Measurements from ENCODE around the gene MIEF2. TPM values are rescaled to one million over a fixed set of nuclear protein-coding genes. Genes with fewer than 3 reads are reported as not detected.

MIEF2 gene
- total and polyA plus RNA-seq, 2 donors from 2014 or later: 19.3 to 25.3 TPM

GRCh38 chr17:18248300-18248731 lies 12.1 kb upstream of the MIEF2 start:
- Histone ChIP-seq H3K36me3 (ENCODE audit: control insufficient read depth in 2 of 3, insufficient read depth in 3 of 3, low read length in 3 of 3) (peaks cover 0 to 78% (median 24%) of the 10 kb centered on the region in 3 donors), H3K4me3 (ENCODE audit: low read length in 3 of 3) (no peak overlapping the region), H3K4me1 (ENCODE audit: control insufficient read depth in 2 of 3, insufficient read depth in 2 of 3, low read depth in 1 of 3, low read length in 3 of 3) (peaks cover 0 to 10% (median 0%) of the 10 kb centered on the region in 3 donors), H3K9ac (ENCODE audit: low read length in 3 of 3) (no peak overlapping the region), H3K9me3 (ENCODE audit: control insufficient read depth in 2 of 3, insufficient read depth in 1 of 3, low read length in 3 of 3) (no peaks in the 10 kb centered on the region), H3K27me3 (ENCODE audit: control insufficient read depth, insufficient read depth, low read length) (no peaks in the 10 kb centered on the region), H3K27ac (ENCODE audit: low read depth in 2 of 2, low read length in 2 of 2) (no peak overlapping the region)
- DNase-seq (peak in 4 of 5 donors; percentile 81 to 91 (median 86)), FAIRE-seq (no peak)
- TF ChIP-seq, protein P1, sequence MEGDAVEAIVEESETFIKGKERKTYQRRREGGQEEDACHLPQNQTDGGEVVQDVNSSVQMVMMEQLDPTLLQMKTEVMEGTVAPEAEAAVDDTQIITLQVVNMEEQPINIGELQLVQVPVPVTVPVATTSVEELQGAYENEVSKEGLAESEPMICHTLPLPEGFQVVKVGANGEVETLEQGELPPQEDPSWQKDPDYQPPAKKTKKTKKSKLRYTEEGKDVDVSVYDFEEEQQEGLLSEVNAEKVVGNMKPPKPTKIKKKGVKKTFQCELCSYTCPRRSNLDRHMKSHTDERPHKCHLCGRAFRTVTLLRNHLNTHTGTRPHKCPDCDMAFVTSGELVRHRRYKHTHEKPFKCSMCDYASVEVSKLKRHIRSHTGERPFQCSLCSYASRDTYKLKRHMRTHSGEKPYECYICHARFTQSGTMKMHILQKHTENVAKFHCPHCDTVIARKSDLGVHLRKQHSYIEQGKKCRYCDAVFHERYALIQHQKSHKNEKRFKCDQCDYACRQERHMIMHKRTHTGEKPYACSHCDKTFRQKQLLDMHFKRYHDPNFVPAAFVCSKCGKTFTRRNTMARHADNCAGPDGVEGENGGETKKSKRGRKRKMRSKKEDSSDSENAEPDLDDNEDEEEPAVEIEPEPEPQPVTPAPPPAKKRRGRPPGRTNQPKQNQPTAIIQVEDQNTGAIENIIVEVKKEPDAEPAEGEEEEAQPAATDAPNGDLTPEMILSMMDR (IDR thresholded peaks at IDR 0.05; ENCODE audit: borderline replicate concordance, extremely low read depth, insufficient read depth): peak; percentile 64
- intact Hi-C loops (cut with DNase I): no loop called here

DNA sequence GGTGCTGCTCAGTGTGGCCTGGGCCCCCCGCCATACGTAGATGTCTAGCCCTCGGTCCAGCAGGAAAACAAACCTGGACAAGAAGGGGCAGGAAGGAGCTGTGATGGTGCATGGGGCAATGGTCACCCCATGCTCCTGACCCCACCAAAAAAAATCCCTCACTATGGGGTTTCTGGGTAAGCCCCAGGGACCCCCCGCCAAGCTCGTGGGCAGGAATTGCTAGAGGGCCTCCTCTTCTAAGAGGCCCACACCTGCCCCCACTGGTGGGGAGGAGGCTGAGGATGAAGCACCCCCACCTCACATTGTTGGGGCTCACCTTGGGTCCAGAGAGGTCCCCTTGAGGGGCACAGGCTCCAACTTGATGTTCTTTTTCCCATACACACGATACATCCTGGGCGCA lies 11.7 kb upstream of the MIEF2 start:
- Histone ChIP-seq H3K4me1 (ENCODE audit: control insufficient read depth in 2 of 3, insufficient read depth in 2 of 3, low read depth in 1 of 3, low read length in 3 of 3) (peaks cover 0 to 10% (median 0%) of the 10 kb centered on the region in 3 donors), H3K27me3 (ENCODE audit: control insufficient read depth, insufficient read depth, low read length) (no peaks in the 10 kb centered on the region), H3K9me3 (ENCODE audit: control insufficient read depth in 2 of 3, insufficient read depth in 1 of 3, low read length in 3 of 3) (no peaks in the 10 kb centered on the region), H3K4me3 (ENCODE audit: low read length in 3 of 3) (no peak overlapping the region), H3K9ac (ENCODE audit: low read length in 3 of 3) (no peak overlapping the region), H3K27ac (ENCODE audit: low read depth in 2 of 2, low read length in 2 of 2) (no peak overlapping the region), H3K36me3 (ENCODE audit: control insufficient read depth in 2 of 3, insufficient read depth in 3 of 3, low read length in 3 of 3) (peaks cover 0 to 83% (median 25%) of the 10 kb centered on the region in 3 donors)
- DNase-seq (no peak), FAIRE-seq (no peak)
- TF ChIP-seq, protein P1 (IDR thresholded peaks at IDR 0.05; ENCODE audit: borderline replicate concordance, extremely low read depth, insufficient read depth): no peak
- intact Hi-C loops (cut with DNase I): no loop called here

DNA sequence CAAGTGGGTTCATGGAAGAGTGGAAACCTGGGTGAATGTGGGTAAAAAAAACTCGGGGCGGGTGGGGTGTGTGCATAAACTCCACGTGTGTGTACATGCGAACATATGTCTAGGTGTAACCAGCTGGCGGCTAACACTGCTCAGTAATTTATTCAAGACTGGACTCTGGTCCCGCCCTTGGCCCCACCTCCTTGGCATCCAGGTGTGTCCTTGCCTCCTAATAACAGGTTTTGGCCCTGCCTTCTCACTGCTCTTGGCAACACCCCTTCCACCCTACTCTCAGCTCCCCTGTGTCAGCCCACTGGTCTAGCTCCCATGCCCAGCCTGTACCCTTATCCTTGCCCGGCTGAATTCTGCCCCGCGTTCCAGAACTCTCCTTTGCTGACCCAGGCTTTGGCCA lies 10.2 kb upstream of the MIEF2 start:
- FAIRE-seq (no peak), DNase-seq (peak in 2 of 5 donors; percentile 21 to 73)
- no peak overlapping the region for H3K9ac ChIP-seq (ENCODE audit: low read length in 3 of 3)
- peaks cover 0 to 10% (median 0%) of the 10 kb centered on the region in 3 donors for H3K4me1 ChIP-seq (ENCODE audit: control insufficient read depth in 2 of 3, insufficient read depth in 2 of 3, low read depth in 1 of 3, low read length in 3 of 3)
- TF ChIP-seq, protein P1 (IDR thresholded peaks at IDR 0.05; ENCODE audit: borderline replicate concordance, extremely low read depth, insufficient read depth): no peak
- H3K4me3 ChIP-seq (ENCODE audit: low read length in 3 of 3): no peak overlapping the region
- H3K36me3 ChIP-seq (ENCODE audit: control insufficient read depth in 2 of 3, insufficient read depth in 3 of 3, low read length in 3 of 3): peaks cover 3 to 81% (median 21%) of the 10 kb centered on the region in 3 donors
- H3K9me3 ChIP-seq (ENCODE audit: control insufficient read depth in 2 of 3, insufficient read depth in 1 of 3, low read length in 3 of 3): no peaks in the 10 kb centered on the region
- intact Hi-C loops (cut with DNase I): no loop called here
- no peaks in the 10 kb centered on the region for H3K27me3 ChIP-seq (ENCODE audit: control insufficient read depth, insufficient read depth, low read length)
- H3K27ac ChIP-seq (ENCODE audit: low read depth in 2 of 2, low read length in 2 of 2): no peak overlapping the region

DNA sequence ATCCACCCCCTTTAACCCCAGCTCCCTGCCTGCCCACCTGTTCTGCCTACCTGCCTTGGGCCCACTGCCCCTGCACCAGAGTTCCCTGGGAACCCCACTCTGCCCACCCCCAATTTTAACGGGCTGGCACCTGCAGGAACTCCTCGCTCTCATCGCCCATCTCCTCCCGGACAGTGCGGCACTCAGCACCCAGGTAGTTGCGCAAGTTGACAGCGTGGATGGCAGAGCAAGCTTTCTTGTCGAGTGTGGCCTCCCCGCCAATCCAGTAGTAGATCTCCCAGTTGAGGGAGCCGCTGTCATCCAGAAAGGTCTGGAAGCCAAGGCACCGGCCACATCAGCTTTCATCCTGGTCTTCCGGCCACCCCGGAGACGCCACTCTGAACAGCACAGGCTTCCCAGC lies 9.8 kb upstream of the MIEF2 start:
- Histone ChIP-seq H3K9me3 (ENCODE audit: control insufficient read depth in 2 of 3, insufficient read depth in 1 of 3, low read length in 3 of 3) (no peaks in the 10 kb centered on the region), H3K27me3 (ENCODE audit: control insufficient read depth, insufficient read depth, low read length) (no peaks in the 10 kb centered on the region), H3K36me3 (ENCODE audit: control insufficient read depth in 2 of 3, insufficient read depth in 3 of 3, low read length in 3 of 3) (peaks cover 3 to 77% (median 20%) of the 10 kb centered on the region in 3 donors), H3K9ac (ENCODE audit: low read length in 3 of 3) (no peak overlapping the region), H3K27ac (ENCODE audit: low read depth in 2 of 2, low read length in 2 of 2) (no peak overlapping the region), H3K4me1 (ENCODE audit: control insufficient read depth in 2 of 3, insufficient read depth in 2 of 3, low read depth in 1 of 3, low read length in 3 of 3) (peaks cover 0 to 11% (median 0%) of the 10 kb centered on the region in 3 donors), H3K4me3 (ENCODE audit: low read length in 3 of 3) (no peak overlapping the region)
- intact Hi-C loops (cut with DNase I): no loop called here
- FAIRE-seq (no peak), DNase-seq (no peak)
- TF ChIP-seq, protein P1 (IDR thresholded peaks at IDR 0.05; ENCODE audit: borderline replicate concordance, extremely low read depth, insufficient read depth): no peak

Data from kidney (tissue), 14 donors.